Kidney epithelial cell (primary cell): Measurements from ENCODE around the gene DNAJC27. TPM values are rescaled to one million over a fixed set of nuclear protein-coding genes. Genes with fewer than 3 reads are reported as not detected.

Source experiments
- DNase-seq: peaks from one replicate; pipeline ENCODE4 v3.0.0-alpha.2; 2010; ENCODE audit warnings: low read depth
- H3K27me3 ChIP-seq: 2 replicates; pipeline ENCODE4 v1.6.0; 2011; ENCODE audit warnings: low read length; ENCODE audit not compliant: control insufficient read depth, insufficient read depth
- H3K36me3 ChIP-seq: 2 replicates; pipeline ENCODE4 v1.5.1; 2011; ENCODE audit warnings: low read length; ENCODE audit not compliant: control insufficient read depth, insufficient read depth
- H3K4me3 ChIP-seq: 2 replicates; pipeline ENCODE4 v1.5.1; 2011; ENCODE audit warnings: low read depth, mild to moderate bottlenecking, control low read depth, low read length
- total RNA-seq: library from RNA; depleted of rRNA; stranded (reverse); fragments of >200 nt; gene quantifications from 2 replicates; pipeline ENCODE4 v1.2.3, GENCODE V29; 2015
- TF ChIP-seq, protein P1 (sequence below): IDR thresholded peaks from 2 replicates; pipeline ENCODE4 v1.5.1; 2011; ENCODE audit warnings: mild to moderate bottlenecking, moderate library complexity, low read length, control low read depth, inconsistent platforms; ENCODE audit not compliant: insufficient read depth, poor library complexity, severe bottlenecking

The DNAJC27 gene
- total RNA-seq, 1 donor from 2014 or later = 3.6 TPM

DNA sequence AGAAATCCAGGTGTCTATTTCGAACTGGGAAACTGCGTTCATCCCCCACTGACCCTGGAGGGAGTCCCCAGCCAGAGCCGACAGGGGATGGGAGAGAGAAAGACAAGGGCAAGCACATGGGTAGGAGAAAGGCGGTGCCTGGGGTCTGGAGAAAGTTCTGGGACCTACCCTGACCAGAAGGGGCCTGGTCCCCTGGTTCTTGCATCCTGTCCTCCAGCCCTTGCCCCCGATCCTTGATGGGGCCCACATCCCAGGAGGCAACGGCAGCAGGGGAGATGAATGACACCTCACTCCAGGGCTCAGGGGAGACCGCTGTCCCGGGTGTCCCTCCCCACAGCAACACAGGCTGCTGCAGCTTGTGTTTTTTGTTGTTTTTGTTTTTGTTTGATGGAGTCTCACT lies 56.6 kb downstream of the DNAJC27 start:
- DNase-seq = no peak
- H3K36me3 ChIP-seq = peaks cover 1% of the 10 kb centered on the region
- no peaks in the 10 kb centered on the region for H3K27me3 ChIP-seq
- H3K4me3 ChIP-seq = no peak overlapping the region
- TF ChIP-seq, protein P1, sequence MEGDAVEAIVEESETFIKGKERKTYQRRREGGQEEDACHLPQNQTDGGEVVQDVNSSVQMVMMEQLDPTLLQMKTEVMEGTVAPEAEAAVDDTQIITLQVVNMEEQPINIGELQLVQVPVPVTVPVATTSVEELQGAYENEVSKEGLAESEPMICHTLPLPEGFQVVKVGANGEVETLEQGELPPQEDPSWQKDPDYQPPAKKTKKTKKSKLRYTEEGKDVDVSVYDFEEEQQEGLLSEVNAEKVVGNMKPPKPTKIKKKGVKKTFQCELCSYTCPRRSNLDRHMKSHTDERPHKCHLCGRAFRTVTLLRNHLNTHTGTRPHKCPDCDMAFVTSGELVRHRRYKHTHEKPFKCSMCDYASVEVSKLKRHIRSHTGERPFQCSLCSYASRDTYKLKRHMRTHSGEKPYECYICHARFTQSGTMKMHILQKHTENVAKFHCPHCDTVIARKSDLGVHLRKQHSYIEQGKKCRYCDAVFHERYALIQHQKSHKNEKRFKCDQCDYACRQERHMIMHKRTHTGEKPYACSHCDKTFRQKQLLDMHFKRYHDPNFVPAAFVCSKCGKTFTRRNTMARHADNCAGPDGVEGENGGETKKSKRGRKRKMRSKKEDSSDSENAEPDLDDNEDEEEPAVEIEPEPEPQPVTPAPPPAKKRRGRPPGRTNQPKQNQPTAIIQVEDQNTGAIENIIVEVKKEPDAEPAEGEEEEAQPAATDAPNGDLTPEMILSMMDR = no peak

DNA sequence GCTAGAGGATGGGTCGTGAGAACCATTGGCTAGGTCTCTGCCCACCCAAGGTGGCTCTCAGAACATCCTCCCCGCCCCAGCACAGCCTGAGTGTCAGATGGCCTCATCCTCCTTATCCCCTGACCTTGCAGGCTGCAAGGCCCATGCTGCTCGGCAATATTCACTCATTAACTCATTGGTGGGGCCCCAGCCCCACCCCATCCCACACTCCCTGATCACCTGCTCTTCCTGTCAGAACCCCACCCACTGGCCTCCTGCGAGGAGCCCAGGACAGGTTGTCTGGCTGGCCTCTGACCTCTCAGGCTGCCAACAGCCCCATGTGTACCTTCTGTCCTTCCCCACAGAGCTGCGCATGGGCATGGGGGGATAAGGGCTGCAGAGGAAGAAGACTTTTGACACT lies 57.0 kb downstream of the DNAJC27 start:
- TF ChIP-seq, protein P1 = no peak
- Histone ChIP-seq H3K27me3 (no peaks in the 10 kb centered on the region), H3K36me3 (peaks cover 1% of the 10 kb centered on the region)

DNA sequence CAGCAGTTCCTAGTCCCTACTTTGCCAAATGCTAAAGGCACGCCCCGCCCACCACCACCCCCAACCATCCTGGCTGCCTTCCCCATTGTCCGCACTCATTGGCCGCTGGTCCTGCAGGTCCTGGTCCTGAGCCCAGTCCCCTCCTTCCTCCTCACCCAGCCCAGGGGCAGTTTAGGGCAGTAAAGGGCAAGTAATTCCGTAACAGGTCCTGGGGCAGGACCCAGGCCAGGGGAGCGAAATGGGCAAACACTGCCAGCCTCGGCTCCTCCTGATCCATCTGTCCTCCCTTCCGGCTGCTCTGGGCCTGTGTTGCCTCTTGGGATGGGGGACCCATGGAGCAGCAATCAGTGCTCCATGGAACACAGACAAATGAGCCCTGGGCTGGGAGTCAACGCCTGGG lies 57.8 kb downstream of the DNAJC27 start:
- TF ChIP-seq, protein P1 = no peak
- H3K27me3 ChIP-seq = no peaks in the 10 kb centered on the region
- H3K36me3 ChIP-seq = peaks cover 1% of the 10 kb centered on the region
- H3K4me3 ChIP-seq = no peak overlapping the region
- DNase-seq = no peak

More for the DNA sequence above, 57.0 kb downstream of the DNAJC27 start:
- DNase-seq = no peak
- no peak overlapping the region for H3K4me3 ChIP-seq

DNA sequence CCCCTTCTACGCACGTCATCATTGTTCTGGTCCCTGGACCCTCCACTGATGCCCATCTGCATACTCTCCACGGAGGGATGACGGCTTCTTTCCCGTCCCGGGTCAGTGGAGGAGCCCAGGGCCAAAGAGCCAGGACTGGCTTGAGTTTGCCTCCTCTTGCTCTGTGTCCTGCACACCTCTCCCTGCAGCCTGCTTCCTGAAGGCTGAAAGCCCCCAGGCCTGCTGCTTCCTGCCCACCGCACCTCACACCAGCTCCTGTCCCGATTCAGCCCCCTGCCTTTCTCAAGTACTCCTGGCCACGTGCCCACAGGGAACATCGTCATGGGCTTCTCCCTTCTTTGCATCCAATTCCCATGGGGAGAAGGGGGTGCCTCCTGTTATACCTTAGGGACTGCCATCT lies 58.8 kb downstream of the DNAJC27 start:
- H3K4me3 ChIP-seq = no peak overlapping the region
- H3K36me3 ChIP-seq = no peaks in the 10 kb centered on the region
- H3K27me3 ChIP-seq = no peaks in the 10 kb centered on the region
- TF ChIP-seq, protein P1 = no peak
- no peak for DNase-seq

DNA sequence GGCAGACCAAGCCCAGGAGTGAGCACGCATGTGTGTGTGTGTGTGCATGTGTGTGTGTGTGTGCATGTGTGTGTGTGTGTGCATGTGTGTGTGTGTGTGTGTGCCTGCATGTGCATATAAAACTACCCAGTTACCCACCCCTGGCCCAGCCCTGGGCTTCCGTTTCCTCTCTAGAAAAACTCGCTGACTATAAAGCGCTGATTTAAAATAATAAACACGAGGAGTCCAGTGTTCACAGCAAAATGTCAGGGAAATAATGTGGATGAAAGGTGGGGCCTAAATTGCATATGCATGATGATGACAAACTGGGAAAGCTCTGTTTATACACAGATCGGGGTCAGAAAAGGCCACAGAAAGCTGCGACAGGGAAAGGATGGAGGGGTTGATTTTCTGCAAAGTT lies 59.2 kb downstream of the DNAJC27 start:
- H3K4me3 ChIP-seq = no peak overlapping the region
- H3K27me3 ChIP-seq = no peaks in the 10 kb centered on the region
- no peaks in the 10 kb centered on the region for H3K36me3 ChIP-seq
- TF ChIP-seq, protein P1 = no peak
- DNase-seq = no peak

DNA sequence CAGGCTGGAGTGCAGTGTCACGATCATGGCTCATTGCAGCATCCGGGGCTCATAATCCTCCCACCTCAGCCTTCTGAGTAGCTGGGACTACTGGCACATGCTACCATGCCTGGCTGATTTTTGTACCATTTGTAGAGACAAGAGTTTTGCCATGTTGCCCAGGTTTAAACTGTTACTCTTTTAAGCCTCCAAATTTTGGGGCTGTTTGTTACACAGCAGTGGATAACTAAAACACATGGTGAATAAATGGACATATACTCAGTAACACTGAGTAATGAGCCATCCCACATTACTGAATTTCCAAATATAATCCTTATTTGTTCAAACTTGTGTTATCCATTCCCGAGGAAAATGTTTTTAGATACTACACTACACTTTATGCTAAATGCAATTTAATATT lies 61.5 kb downstream of the DNAJC27 start:
- no peak overlapping the region for H3K4me3 ChIP-seq
- TF ChIP-seq, protein P1 = no peak
- no peaks in the 10 kb centered on the region for H3K36me3 ChIP-seq
- DNase-seq = no peak
- H3K27me3 ChIP-seq = no peaks in the 10 kb centered on the region
